Small intestine (tissue), 7 donors: ENCODE results near the gene BRI3. TPM values are rescaled to one million over a fixed set of nuclear protein-coding genes. Genes with fewer than 3 reads are reported as not detected.

ENCODE experiments used
- DNase-seq, 2 donors: peaks; one replicate each; pipeline versions ENCODE4 v3.0.0 to v3.0.0-alpha.2; 2013
- FAIRE-seq: peaks from 2 replicates; lab custom pipeline; 2012; peaks lifted over from hg19 to GRCh38; lab: Jason Lieb, UNC
- H3K27ac ChIP-seq, 3 donors: one replicate each; pipeline ENCODE4 v1.5.1; 2013; ENCODE audit warnings: low read length in 2 of 3, mild to moderate bottlenecking in 2 of 3, control low read depth in 1 of 3, inconsistent platforms in 1 of 3, low read depth in 1 of 3, moderate library complexity in 1 of 3
- H3K27me3 ChIP-seq, 3 donors: one replicate each; pipeline ENCODE4 v1.6.1; 2013; ENCODE audit warnings: low read length in 3 of 3, inconsistent platforms in 1 of 3; ENCODE audit not compliant: control insufficient read depth in 3 of 3, insufficient read depth in 3 of 3
- H3K36me3 ChIP-seq, 3 donors: one replicate each; pipeline ENCODE4 v1.6.1; 2013; ENCODE audit warnings: low read length in 3 of 3, inconsistent platforms in 1 of 3, low read depth in 1 of 3, mild to moderate bottlenecking in 1 of 3, moderate library complexity in 1 of 3; ENCODE audit not compliant: control insufficient read depth in 3 of 3, insufficient read depth in 2 of 3
- H3K4me1 ChIP-seq, 3 donors: one replicate each; pipeline ENCODE4 v1.6.1; 2013; ENCODE audit warnings: low read length in 2 of 3, inconsistent platforms in 1 of 3, low read depth in 1 of 3, mild to moderate bottlenecking in 1 of 3, moderate library complexity in 1 of 3; ENCODE audit not compliant: control insufficient read depth in 3 of 3, insufficient read depth in 2 of 3
- H3K4me3 ChIP-seq, 3 donors: one replicate each; pipeline ENCODE4 v1.5.1; 2013; ENCODE audit warnings: low read length in 3 of 3, control low read depth in 1 of 3, inconsistent platforms in 1 of 3, low read depth in 1 of 3, mild to moderate bottlenecking in 1 of 3, moderate library complexity in 1 of 3
- H3K9me3 ChIP-seq, 2 donors: one replicate each; pipeline ENCODE4 v1.6.1; 2013; ENCODE audit warnings: low read depth in 1 of 2, low read length in 1 of 2; ENCODE audit not compliant: control insufficient read depth in 2 of 2, insufficient read depth in 1 of 2
- WGBS, 3 donors: extraction: QIAGEN DNeasy Blood & Tissue Kit; methylation state at CpG; one replicate each; pipeline ENCODE4 v1.1.7; 2013; 5-methylcytosine and 5-hydroxymethylcytosine counted together
- polyA plus RNA-seq, 4 donors: library from polyadenylated mRNA; stranded (reverse) in 3 of 4; unstranded in 1 of 4; fragments of 200-250 nt in 3 of 4; fragments of 120-200 nt in 1 of 4; gene quantifications; one replicate each; pipeline versions ENCODE4 v1.2.1 to v1.2.3, GENCODE V29; 2013
- donor health status: healthy with polysubstance abuse.
- donor health status: control.
- donor health status: control.
- donor health status: Bipolar disorder and iron deficiency.
- donor health status: healthy.

BRI3 gene
- polyA plus RNA-seq, 4 donors, result 186 to 384 (median 274) TPM

DNA sequence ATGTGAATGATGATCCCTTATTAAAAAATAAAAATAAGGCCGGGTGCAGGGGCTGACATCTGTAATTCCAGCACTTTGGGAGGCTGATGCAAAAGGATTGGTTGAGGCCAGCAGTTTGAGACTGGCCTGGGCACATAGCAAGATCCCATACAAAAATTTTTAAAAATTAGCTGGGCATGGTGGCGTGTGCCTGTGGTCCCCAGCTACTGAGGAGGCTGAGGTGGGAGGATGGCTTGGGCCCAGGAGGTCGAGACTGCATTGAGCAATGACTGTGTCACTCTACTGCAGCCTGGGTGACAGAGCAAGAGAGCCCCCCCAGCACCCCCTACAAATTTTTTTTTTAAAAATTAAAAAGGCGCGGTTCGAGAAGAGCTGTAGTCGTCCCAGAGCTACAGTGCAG lies 1.2 kb upstream of the BRI3 start:
- FAIRE-seq, result no peak
- Histone ChIP-seq H3K4me1 (peaks cover 0 to 37% (median 4%) of the 10 kb centered on the region in 3 donors), H3K4me3 (peak overlapping the region in 2 of 3 donors; percentile 58 to 93), H3K9me3 (no peaks in the 10 kb centered on the region), H3K27me3 (no peaks in the 10 kb centered on the region), H3K27ac (peak overlapping the region; percentile 95 to 96 (median 95)), H3K36me3 (peaks cover 0 to 26% (median 0%) of the 10 kb centered on the region in 3 donors)
- 22 to 45% (median 32%) methylated on average over 7 of the region's 7 CpGs for WGBS, 3 donors
- no peak for DNase-seq

DNA sequence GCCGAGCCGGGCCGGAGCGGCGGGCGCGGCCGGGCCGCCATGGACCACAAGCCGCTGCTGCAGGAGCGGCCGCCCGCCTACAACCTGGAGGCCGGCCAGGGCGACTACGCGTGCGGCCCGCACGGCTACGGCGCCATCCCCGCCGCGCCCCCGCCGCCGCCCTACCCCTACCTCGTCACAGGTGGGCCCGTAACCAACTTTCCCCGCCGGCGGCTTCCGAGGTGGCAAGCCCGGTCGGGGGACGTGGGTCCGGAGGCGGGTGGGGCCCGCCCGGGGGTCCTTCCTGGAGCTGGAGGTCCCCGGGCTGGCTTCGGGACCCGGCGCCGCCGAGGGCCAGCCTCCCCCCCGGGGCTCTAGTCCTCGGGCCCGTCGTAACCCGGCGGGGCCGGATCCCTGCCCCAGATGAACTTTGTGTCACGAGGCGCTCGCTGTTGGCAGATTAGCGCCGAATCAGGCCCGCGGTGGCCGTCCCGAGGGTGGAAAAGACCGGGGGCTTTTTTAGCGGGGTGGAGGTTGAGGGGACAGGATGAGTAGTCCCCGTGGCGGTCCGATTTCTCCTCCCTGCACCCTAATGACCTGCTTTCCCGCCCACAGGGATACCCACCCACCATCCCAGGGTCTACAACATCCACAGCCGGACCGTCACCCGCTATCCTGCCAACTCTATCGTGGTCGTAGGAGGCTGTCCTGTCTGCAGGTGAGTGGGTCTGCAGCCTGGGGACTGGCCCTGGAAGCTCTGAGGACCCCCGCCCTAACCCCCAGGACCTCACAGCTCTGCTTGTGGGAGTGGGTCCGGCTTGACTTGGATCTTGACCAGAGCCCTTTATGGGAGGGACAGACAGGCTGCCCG lies 496 bp downstream of the BRI3 start:
- H3K36me3 ChIP-seq, result peaks cover 0 to 43% (median 0%) of the 10 kb centered on the region in 3 donors
- no peaks in the 10 kb centered on the region for H3K9me3 ChIP-seq
- H3K4me3 ChIP-seq, result peak overlapping the region; percentile 75 to 93 (median 89)
- WGBS, 3 donors, result 1 to 4% (median 3%) methylated on average over 48 to 77 of the region's 77 CpGs
- peaks cover 9 to 49% (median 11%) of the 10 kb centered on the region in 3 donors for H3K4me1 ChIP-seq
- peak overlapping the region; percentile 72 to 97 (median 92) for H3K27ac ChIP-seq
- DNase-seq (peak; percentile 53 to 78), FAIRE-seq (no peak)
- no peaks in the 10 kb centered on the region for H3K27me3 ChIP-seq

DNA sequence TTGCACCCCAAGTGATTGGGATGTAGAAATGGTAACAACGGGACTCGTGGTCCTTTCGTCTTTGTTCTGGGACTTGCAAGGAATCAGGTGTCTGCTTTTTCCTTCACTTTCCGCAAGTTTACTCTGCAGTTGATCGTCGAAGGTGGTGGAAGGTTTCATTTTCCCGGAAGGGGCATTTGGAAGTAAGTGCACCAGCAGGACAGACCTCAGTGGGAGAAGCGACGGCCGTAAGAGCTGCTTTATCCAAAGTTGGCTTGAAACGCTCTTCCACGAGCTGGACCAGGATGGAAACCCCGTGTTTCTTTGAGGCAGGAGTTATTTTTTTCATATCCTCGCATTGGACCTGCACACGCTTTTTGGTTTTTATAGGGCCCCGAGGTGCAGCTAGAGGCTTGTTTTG lies 1.2 kb downstream of the BRI3 start:
- Histone ChIP-seq H3K9me3 (no peaks in the 10 kb centered on the region), H3K4me3 (peak overlapping the region; percentile 75 to 93 (median 89)), H3K4me1 (peaks cover 9 to 56% (median 14%) of the 10 kb centered on the region in 3 donors), H3K27ac (peak overlapping the region; percentile 72 to 97 (median 92)), H3K36me3 (peaks cover 0 to 50% (median 0%) of the 10 kb centered on the region in 3 donors), H3K27me3 (no peaks in the 10 kb centered on the region)
- WGBS, 3 donors, result 10 to 32% (median 28%) methylated on average over 16 of the region's 16 CpGs
- DNase-seq (peak in 1 of 2 donors; percentile 37), FAIRE-seq (no peak)

DNA sequence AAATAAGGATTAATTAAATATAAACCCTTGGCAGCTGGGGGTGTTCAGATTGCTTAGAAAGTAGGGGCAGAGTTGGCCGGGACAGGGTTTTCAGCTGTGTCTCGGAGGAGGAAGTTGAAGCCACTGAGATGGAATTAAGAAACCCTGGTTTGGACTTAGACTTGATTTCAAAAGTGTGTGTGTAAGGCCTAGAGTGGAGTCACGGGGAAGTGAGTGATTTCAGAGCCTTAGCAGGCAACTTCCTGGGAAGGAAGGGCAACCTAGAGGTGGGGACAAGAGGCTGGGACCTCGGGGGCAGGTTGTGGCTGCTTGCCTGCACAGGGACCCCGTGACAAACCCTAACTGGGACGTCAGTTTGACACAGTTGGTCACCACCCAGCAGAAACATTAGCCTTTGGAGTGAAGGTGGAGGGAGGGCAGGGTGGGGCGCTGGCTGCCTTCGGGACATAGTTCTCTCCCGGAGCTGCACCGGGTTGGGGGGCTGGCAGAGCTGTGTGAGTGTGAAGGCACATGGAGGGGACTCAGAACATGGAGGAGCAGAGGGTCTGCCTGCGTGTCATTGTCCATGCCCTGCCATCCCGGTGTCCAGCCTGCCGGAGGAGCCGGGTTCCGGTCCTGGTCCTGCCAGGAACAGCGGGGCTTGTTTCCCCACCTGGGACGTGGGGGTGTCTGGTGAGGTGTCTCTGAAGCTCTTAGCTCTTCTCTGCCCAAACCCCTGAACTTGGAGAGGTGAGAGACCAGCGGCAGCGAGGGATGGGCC lies 1.8 kb downstream of the BRI3 start:
- WGBS, 3 donors, result 17 to 47% (median 26%) methylated on average over 18 to 19 of the region's 19 CpGs
- Histone ChIP-seq H3K9me3 (no peaks in the 10 kb centered on the region), H3K27me3 (no peaks in the 10 kb centered on the region), H3K36me3 (peaks cover 0 to 56% (median 0%) of the 10 kb centered on the region in 3 donors), H3K4me1 (peaks cover 11 to 61% (median 14%) of the 10 kb centered on the region in 3 donors), H3K27ac (peak overlapping the region; percentile 72 to 97 (median 92)), H3K4me3 (peak overlapping the region; percentile 18 to 93 (median 75))
- FAIRE-seq (no peak), DNase-seq (peak; percentile 83 to 85)

DNA sequence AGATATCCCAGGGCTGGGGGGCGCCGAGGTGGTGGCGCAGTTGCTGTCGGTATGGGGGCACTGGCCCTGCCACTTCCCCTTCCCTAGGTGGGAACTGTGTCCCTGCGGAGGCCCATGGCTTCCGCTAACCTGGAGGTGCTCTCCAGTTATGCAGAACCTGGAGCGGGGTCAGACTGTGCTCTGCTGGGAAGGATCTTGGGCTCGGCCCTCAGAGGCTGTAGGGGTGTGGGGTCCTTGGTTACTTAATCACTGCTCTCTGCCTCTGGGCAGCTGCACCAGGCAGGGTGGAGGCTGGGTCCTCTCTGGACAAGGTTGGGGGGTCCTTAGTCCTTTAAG lies 2.4 kb downstream of the BRI3 start:
- peaks cover 11 to 61% (median 14%) of the 10 kb centered on the region in 3 donors for H3K4me1 ChIP-seq

DNA sequence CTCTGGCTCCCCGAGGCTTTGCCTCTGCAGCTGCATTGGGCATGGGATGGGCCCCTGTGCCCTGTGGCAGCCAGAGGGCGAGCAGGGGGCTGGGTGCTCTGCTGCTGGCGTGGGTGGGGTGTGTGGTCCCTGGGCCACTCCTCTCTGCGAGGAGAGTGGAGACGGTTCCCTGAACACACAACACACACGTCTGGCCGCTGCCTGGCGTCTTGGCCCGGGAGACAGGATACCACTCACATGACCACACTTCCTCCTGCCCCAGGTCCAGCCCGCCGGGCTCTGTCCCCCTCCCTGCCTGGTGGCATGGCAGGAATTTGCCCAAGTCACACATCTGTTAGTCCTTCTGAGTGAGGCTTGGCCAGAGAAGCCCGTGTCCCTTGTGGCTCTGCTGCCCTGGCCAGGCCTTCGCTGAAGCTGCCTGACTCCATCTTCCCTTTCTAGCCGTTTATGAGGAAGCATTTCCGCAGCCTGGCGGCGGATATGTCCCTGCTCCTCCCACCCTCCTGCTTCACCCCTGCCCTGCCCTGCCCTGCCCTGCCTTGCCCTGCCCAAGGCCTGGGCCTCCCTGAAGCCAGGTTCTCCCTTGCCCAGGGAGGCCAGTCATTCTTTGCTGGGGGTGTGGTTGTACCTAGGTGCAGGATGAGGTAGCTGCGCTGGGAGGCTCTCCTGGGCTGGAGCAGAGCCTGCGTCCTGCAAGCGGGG lies 3.0 kb downstream of the BRI3 start:
- H3K27me3 ChIP-seq, result no peaks in the 10 kb centered on the region
- FAIRE-seq (no peak), DNase-seq (peak; percentile 78 to 95)
- peaks cover 0 to 67% (median 2%) of the 10 kb centered on the region in 3 donors for H3K36me3 ChIP-seq
- peak overlapping the region in 2 of 3 donors; percentile 75 to 93 for H3K4me3 ChIP-seq
- H3K27ac ChIP-seq, result peak overlapping the region; percentile 72 to 97 (median 92)
- 11 to 30% (median 29%) methylated on average over 20 of the region's 20 CpGs for WGBS, 3 donors
- no peaks in the 10 kb centered on the region for H3K9me3 ChIP-seq
- peaks cover 11 to 61% (median 14%) of the 10 kb centered on the region in 3 donors for H3K4me1 ChIP-seq

More for the DNA sequence above, 2.4 kb downstream of the BRI3 start:
- FAIRE-seq, result no peak
- Histone ChIP-seq H3K27ac (peak overlapping the region; percentile 72 to 97 (median 92)), H3K27me3 (no peaks in the 10 kb centered on the region), H3K9me3 (no peaks in the 10 kb centered on the region), H3K4me3 (peak overlapping the region in 2 of 3 donors; percentile 75 to 93), H3K36me3 (peaks cover 0 to 61% (median 2%) of the 10 kb centered on the region in 3 donors)
- 20 to 57% (median 42%) methylated on average over 8 of the region's 8 CpGs for WGBS, 3 donors
- peak in 1 of 2 donors; percentile 32 for DNase-seq

DNA sequence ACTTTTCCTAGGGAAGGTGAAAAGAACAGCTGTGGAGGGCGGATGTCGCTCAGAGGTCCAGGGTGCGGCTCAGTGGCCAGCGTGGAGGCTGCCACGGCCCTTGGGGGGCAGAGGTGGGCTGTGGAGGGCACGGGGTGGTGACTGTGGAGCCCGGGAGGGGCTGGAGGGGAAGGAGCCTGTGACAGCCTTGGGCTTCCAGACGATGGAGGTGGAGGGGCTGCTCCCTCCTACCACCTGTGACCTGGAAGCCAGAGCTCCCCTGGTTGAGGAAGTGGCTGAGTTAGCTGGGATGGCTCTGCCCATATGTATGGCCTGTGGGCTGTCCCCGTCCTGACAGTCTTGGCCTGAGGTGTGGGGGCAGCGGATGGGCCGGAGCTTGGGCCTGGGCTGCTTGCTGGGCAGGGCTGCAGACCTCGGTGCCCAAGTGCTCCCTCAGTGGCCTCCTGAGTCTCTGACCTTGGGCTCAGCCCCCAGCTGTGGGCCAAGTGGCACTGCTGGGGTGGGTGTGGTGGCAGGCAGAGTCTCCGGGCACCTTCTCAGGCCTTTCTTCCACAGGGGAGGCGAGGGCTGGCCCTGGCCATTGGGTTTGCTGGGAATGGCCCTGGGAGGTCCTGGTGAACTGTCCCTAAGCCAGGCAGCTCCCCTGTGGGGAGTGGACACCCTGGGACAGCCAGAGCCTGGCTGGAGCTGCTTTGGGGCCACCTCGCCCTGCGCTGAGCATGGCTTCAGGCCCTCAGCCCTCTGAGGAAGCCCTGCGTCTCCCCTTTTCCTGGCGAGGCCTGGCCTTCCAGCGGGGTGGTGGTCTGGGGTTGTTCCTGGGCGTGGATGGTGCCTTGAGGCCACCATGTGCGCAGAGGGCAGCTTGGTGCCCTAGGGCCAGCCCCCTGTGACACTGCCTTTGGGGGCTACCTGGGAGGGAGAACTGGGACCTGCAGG lies 3.9 kb downstream of the BRI3 start:
- Histone ChIP-seq H3K4me3 (peak overlapping the region in 2 of 3 donors; percentile 20), H3K27ac (peak overlapping the region; percentile 66 to 92 (median 72)), H3K36me3 (peaks cover 0 to 72% (median 4%) of the 10 kb centered on the region in 3 donors), H3K4me1 (peaks cover 11 to 58% (median 13%) of the 10 kb centered on the region in 3 donors), H3K27me3 (no peaks in the 10 kb centered on the region), H3K9me3 (no peaks in the 10 kb centered on the region)
- FAIRE-seq (no peak), DNase-seq (no peak)
- WGBS, 3 donors, result 55 to 71% (median 56%) methylated on average over 19 to 21 of the region's 21 CpGs
